ENCODE data around the gene PPFIA4.

The PPFIA4 gene

GRCh38 chr1:203065191-203065590, 38.9 kb downstream of the PPFIA4 start:
- no peak for DNase-seq (ENCODE audit: low read depth, low spot score)

GRCh38 chr1:203065986-203066385, 39.7 kb downstream of the PPFIA4 start:
- H3K4me3 ChIP-seq (ENCODE audit: insufficient read length, low read depth), result no peak overlapping the region
- H3K27me3 ChIP-seq (ENCODE audit: insufficient read depth, insufficient read length), result no peaks in the 10 kb centered on the region
- no peak overlapping the region for H3K9ac ChIP-seq (ENCODE audit: insufficient read length, low read depth)
- TF ChIP-seq YY1 (IDR thresholded peaks at IDR 0.05; ENCODE audit: insufficient read depth, insufficient read length), result no peak
- peaks cover 5% of the 10 kb centered on the region; the same call in 1 of the 2 replicates for H3K9me3 ChIP-seq (ENCODE audit: insufficient read depth, low read length)
- DNase-seq (ENCODE audit: low read depth, low spot score), result no peak
- H3K36me3 ChIP-seq (ENCODE audit: insufficient read depth, insufficient read length, low read length), result peaks cover 15% of the 10 kb centered on the region
- peaks cover 11% of the 10 kb centered on the region for H3K4me1 ChIP-seq (ENCODE audit: insufficient read depth, insufficient read length)

More at GRCh38 chr1:203065191-203065590, 38.9 kb downstream of the PPFIA4 start:
- Histone ChIP-seq H3K9me3 (ENCODE audit: insufficient read depth, low read length) (peaks cover 10% of the 10 kb centered on the region; the same call in 1 of the 2 replicates), H3K27me3 (ENCODE audit: insufficient read depth, insufficient read length) (no peaks in the 10 kb centered on the region), H3K4me1 (ENCODE audit: insufficient read depth, insufficient read length) (peaks cover 11% of the 10 kb centered on the region), H3K36me3 (ENCODE audit: insufficient read depth, insufficient read length, low read length) (peaks cover 23% of the 10 kb centered on the region), H3K4me3 (ENCODE audit: insufficient read length, low read depth) (no peak overlapping the region), H3K9ac (ENCODE audit: insufficient read length, low read depth) (no peak overlapping the region)
- TF ChIP-seq YY1 (IDR thresholded peaks at IDR 0.05; ENCODE audit: insufficient read depth, insufficient read length), result no peak
- no peak for TF ChIP-seq ZNF274 (IDR thresholded peaks at IDR 0.05; ENCODE audit: low read depth, low read length)
- TF ChIP-seq SUZ12 (IDR thresholded peaks at IDR 0.05; ENCODE audit: extremely low read depth, insufficient read depth, insufficient read length), result no peak

DNA sequence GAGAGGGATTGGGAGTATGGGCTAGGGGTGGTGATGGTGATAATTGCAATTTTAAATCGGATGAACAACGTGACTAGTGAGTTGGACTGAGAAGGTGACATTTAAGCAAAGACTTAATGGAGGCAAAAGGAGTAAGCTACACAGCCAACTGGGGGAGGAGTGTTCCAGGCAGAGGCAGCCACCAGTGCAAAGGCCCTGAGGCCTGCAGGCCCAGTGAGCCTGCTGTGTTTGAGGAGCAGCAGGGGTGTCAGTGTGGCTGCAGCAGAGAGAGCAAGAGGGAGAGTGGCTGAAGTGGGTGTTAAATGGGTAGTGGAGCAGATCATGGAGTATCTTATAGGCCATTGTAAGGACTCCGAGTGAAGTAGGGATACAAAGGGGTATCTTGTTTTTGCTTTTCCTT, 40.7 kb downstream of the PPFIA4 start:
- no peaks in the 10 kb centered on the region for H3K27me3 ChIP-seq (ENCODE audit: insufficient read depth, insufficient read length)
- no peak overlapping the region for H3K4me3 ChIP-seq (ENCODE audit: insufficient read length, low read depth)
- H3K9me3 ChIP-seq (ENCODE audit: insufficient read depth, low read length), result no peaks in the 10 kb centered on the region
- TF ChIP-seq ZNF274 (IDR thresholded peaks at IDR 0.05; ENCODE audit: low read depth, low read length) (no peak), YY1 (IDR thresholded peaks at IDR 0.05; ENCODE audit: insufficient read depth, insufficient read length) (no peak), SUZ12 (IDR thresholded peaks at IDR 0.05; ENCODE audit: extremely low read depth, insufficient read depth, insufficient read length) (no peak)
- H3K9ac ChIP-seq (ENCODE audit: insufficient read length, low read depth), result no peak overlapping the region
- no peak for DNase-seq (ENCODE audit: low read depth, low spot score)
- peaks cover 11% of the 10 kb centered on the region for H3K4me1 ChIP-seq (ENCODE audit: insufficient read depth, insufficient read length)
- peaks cover 11% of the 10 kb centered on the region for H3K36me3 ChIP-seq (ENCODE audit: insufficient read depth, insufficient read length, low read length)

- H3K36me3 ChIP-seq (ENCODE audit: insufficient read depth, insufficient read length, low read length), result peaks cover 16% of the 10 kb centered on the region
- no peak for DNase-seq (ENCODE audit: low read depth, low spot score)
- no peaks in the 10 kb centered on the region for H3K9me3 ChIP-seq (ENCODE audit: insufficient read depth, low read length)
- no peak for TF ChIP-seq YY1 (IDR thresholded peaks at IDR 0.05; ENCODE audit: insufficient read depth, insufficient read length)
- TF ChIP-seq ZNF274 (IDR thresholded peaks at IDR 0.05; ENCODE audit: low read depth, low read length), result no peak
- no peak for TF ChIP-seq SUZ12 (IDR thresholded peaks at IDR 0.05; ENCODE audit: extremely low read depth, insufficient read depth, insufficient read length)
- no peaks in the 10 kb centered on the region for H3K27me3 ChIP-seq (ENCODE audit: insufficient read depth, insufficient read length)
- H3K4me3 ChIP-seq (ENCODE audit: insufficient read length, low read depth), result no peak overlapping the region
- H3K9ac ChIP-seq (ENCODE audit: insufficient read length, low read depth), result no peak overlapping the region
- peaks cover 14% of the 10 kb centered on the region for H3K4me1 ChIP-seq (ENCODE audit: insufficient read depth, insufficient read length)
These were observed 42.9 kb downstream of the PPFIA4 start for GRCh38 chr1:203069030-203069747.

DNA sequence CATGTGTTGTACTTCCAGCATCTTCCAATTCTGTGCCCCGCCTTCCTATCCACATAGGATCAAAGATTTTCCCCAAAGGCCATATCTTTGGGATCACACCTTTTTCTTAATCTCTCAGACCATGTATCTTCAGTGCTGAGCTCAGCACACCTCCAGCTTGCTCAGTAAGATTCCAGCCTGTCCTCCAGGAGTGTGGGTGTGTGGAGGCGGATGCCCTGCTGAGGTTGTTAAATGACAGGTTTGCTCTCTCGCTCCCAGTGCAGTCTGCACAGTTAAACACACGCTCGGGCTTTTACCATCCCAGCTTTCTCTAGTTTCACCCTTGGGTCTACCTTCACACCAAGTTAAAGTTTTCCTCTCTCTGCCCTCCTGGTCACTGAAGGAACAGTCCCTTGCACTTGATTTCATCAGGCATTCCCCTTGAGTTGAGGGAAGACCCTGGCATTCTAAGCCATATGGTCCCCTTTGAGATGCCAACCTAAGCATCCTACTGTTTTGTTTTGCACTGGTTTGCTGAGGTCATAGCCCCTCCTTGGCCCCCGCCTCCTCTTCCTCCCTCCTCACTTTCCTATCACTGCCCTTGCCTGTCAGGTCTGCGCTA, 45.8 kb downstream of the PPFIA4 start:
- Histone ChIP-seq H3K36me3 (ENCODE audit: insufficient read depth, insufficient read length, low read length) (peaks cover 24% of the 10 kb centered on the region), H3K9me3 (ENCODE audit: insufficient read depth, low read length) (no peaks in the 10 kb centered on the region), H3K4me3 (ENCODE audit: insufficient read length, low read depth) (no peak overlapping the region), H3K27me3 (ENCODE audit: insufficient read depth, insufficient read length) (no peaks in the 10 kb centered on the region), H3K4me1 (ENCODE audit: insufficient read depth, insufficient read length) (peaks cover 11% of the 10 kb centered on the region), H3K9ac (ENCODE audit: insufficient read length, low read depth) (no peak overlapping the region)
- DNase-seq (ENCODE audit: low read depth, low spot score), result no peak
- TF ChIP-seq SUZ12 (IDR thresholded peaks at IDR 0.05; ENCODE audit: extremely low read depth, insufficient read depth, insufficient read length), result no peak
- no peak for TF ChIP-seq ZNF274 (IDR thresholded peaks at IDR 0.05; ENCODE audit: low read depth, low read length)
- no peak for TF ChIP-seq YY1 (IDR thresholded peaks at IDR 0.05; ENCODE audit: insufficient read depth, insufficient read length)

GRCh38 chr1:203072911-203073310, 46.6 kb downstream of the PPFIA4 start:
- Histone ChIP-seq H3K4me3 (ENCODE audit: insufficient read length, low read depth) (no peak overlapping the region), H3K9me3 (ENCODE audit: insufficient read depth, low read length) (no peaks in the 10 kb centered on the region), H3K27me3 (ENCODE audit: insufficient read depth, insufficient read length) (no peaks in the 10 kb centered on the region), H3K4me1 (ENCODE audit: insufficient read depth, insufficient read length) (peaks cover 11% of the 10 kb centered on the region), H3K9ac (ENCODE audit: insufficient read length, low read depth) (no peak overlapping the region), H3K36me3 (ENCODE audit: insufficient read depth, insufficient read length, low read length) (peaks cover 17% of the 10 kb centered on the region)
- no peak for DNase-seq (ENCODE audit: low read depth, low spot score)
- no peak for TF ChIP-seq ZNF274 (IDR thresholded peaks at IDR 0.05; ENCODE audit: low read depth, low read length)
- TF ChIP-seq YY1 (IDR thresholded peaks at IDR 0.05; ENCODE audit: insufficient read depth, insufficient read length), result no peak

GRCh38 chr1:203073469-203073868, 47.2 kb downstream of the PPFIA4 start:
- no peaks in the 10 kb centered on the region for H3K9me3 ChIP-seq (ENCODE audit: insufficient read depth, low read length)
- H3K4me1 ChIP-seq (ENCODE audit: insufficient read depth, insufficient read length), result peaks cover 9% of the 10 kb centered on the region
- no peak overlapping the region for H3K9ac ChIP-seq (ENCODE audit: insufficient read length, low read depth)
- H3K27me3 ChIP-seq (ENCODE audit: insufficient read depth, insufficient read length), result no peaks in the 10 kb centered on the region
- no peak for DNase-seq (ENCODE audit: low read depth, low spot score)
- TF ChIP-seq SUZ12 (IDR thresholded peaks at IDR 0.05; ENCODE audit: extremely low read depth, insufficient read depth, insufficient read length), result no peak
- TF ChIP-seq YY1 (IDR thresholded peaks at IDR 0.05; ENCODE audit: insufficient read depth, insufficient read length), result no peak
- no peak for TF ChIP-seq ZNF274 (IDR thresholded peaks at IDR 0.05; ENCODE audit: low read depth, low read length)
- H3K4me3 ChIP-seq (ENCODE audit: insufficient read length, low read depth), result no peak overlapping the region
- H3K36me3 ChIP-seq (ENCODE audit: insufficient read depth, insufficient read length, low read length), result peaks cover 16% of the 10 kb centered on the region
